Stomach (tissue), 9 donors: ENCODE data around the gene STT3A. TPM values are rescaled to one million over a fixed set of nuclear protein-coding genes. Genes with fewer than 3 reads are reported as not detected.

Experiments used
- DNase-seq, 2 donors: peaks; one replicate each; pipeline versions ENCODE4 v3.0.0 to v3.0.0-alpha.2; 2013 to 2019
- H3K27ac ChIP-seq, 5 donors: fragments of 200-600 bp in 4 of 5; sonication (generic) in 4 of 5; one replicate each; pipeline ENCODE4 v1.5.1; 2013 to 2019; ENCODE audit warnings: mild to moderate bottlenecking in 1 of 5, moderate library complexity in 1 of 5
- H3K27me3 ChIP-seq, 3 donors: fragments of 200-600 bp; sonication (generic); one replicate each; pipeline ENCODE4 v1.5.1; 2017 to 2019; ENCODE audit warnings: mixed run types in 1 of 3
- H3K36me3 ChIP-seq, 4 donors: fragments of 200-600 bp; sonication (generic); 1 replicate in 3 of 4; 2 replicates in 1 of 4; pipeline ENCODE4 v1.5.1; 2016 to 2019
- H3K4me1 ChIP-seq, 4 donors: fragments of 200-600 bp; sonication (generic); one replicate each; pipeline ENCODE4 v1.5.1; 2016 to 2019
- H3K4me3 ChIP-seq, 4 donors: fragments of 200-600 bp; sonication (generic) in 3 of 4; one replicate each; pipeline ENCODE4 v1.5.1; 2016 to 2019; ENCODE audit warnings: mild to moderate bottlenecking in 1 of 4
- H3K9me3 ChIP-seq, 4 donors: fragments of 200-600 bp; sonication (generic); one replicate each; pipeline ENCODE4 v1.5.1; 2016 to 2019
- CTCF ChIP-seq, 7 experiments: fragments of 450-650 bp in 4 of 7; fragments of 200-600 bp in 3 of 7; sonication (generic) in 3 of 7; IDR thresholded peaks; one replicate each; pipeline ENCODE4 v1.5.1; 2016 to 2019; ENCODE audit warnings: antibody characterized with exemption in 7 of 7, control low read depth in 2 of 7, mild to moderate bottlenecking in 1 of 7
- EP300 ChIP-seq: sonication (generic); formaldehyde crosslinking; IDR thresholded peaks from one replicate; pipeline ENCODE4 v1.6.1; 2017; ENCODE audit warnings: antibody characterized with exemption
- POLR2A ChIP-seq, 4 donors: fragments of 450-650 bp; IDR thresholded peaks; one replicate each; pipeline ENCODE4 v1.6.1; 2016; ENCODE audit warnings: antibody characterized with exemption in 4 of 4, control low read depth in 2 of 4, mild to moderate bottlenecking in 1 of 4, moderate library complexity in 1 of 4
- POLR2AphosphoS5 ChIP-seq, 3 donors: sonication (generic); formaldehyde crosslinking; IDR thresholded peaks; one replicate each; pipeline ENCODE4 v1.6.1; 2016; ENCODE audit warnings: antibody characterized with exemption in 3 of 3
- WGBS, 5 donors: extraction: QIAGEN DNeasy Blood & Tissue Kit in 3 of 5; methylation state at CpG; one replicate each; pipeline versions ENCODE4 v1.1.5 to v1.1.7; 2013 to 2018; 5-methylcytosine and 5-hydroxymethylcytosine counted together
- intact Hi-C: fragments of 100-400 bp; cut with DNase I; formaldehyde crosslinking; loops from one replicate; pipeline ENCODE4 v1.15.1; 2023; ENCODE audit warnings: low total_unique reads
- polyA plus RNA-seq, 3 donors: library from polyadenylated mRNA; stranded (reverse); fragments of 200-250 nt; gene quantifications; one replicate each; pipeline ENCODE4 v1.2.3, GENCODE V29; 2013
- total RNA-seq, 5 donors: library from RNA; depleted of rRNA; stranded (reverse); fragments of >200 nt; gene quantifications; one replicate each; pipeline versions ENCODE4 v1.1.0 to v1.2.3, GENCODE V29; 2014 to 2016
- donor health status: healthy with polysubstance abuse.
- donor health status: Bipolar disorder and iron deficiency.
- donor health status: healthy.

STT3A gene
- total and polyA plus RNA-seq, 8 donors: 19.4 to 113 (median 34.9) TPM

GRCh38 chr11:125552927-125553326 lies 39.7 kb upstream of the STT3A start:
- peaks cover 14 to 38% (median 27%) of the 10 kb centered on the region in 4 donors for H3K9me3 ChIP-seq
- intact Hi-C loops: no loop called here
- DNase-seq: no peak
- H3K4me3 ChIP-seq: no peak overlapping the region
- H3K36me3 ChIP-seq: no peaks in the 10 kb centered on the region
- no peaks in the 10 kb centered on the region for H3K4me1 ChIP-seq
- no peaks in the 10 kb centered on the region for H3K27me3 ChIP-seq
- TF ChIP-seq POLR2A (IDR thresholded peaks at IDR 0.05) (no peak), EP300 (no peak), POLR2AphosphoS5 (IDR thresholded peaks at IDR 0.05) (no peak), CTCF (IDR thresholded peaks at IDR 0.05) (no peak)
- H3K27ac ChIP-seq: no peak overlapping the region
- 94 to 97% (median 95%) methylated on average over 2 of the region's 2 CpGs for WGBS, 5 donors

- DNase-seq: no peak
- Histone ChIP-seq H3K4me3 (no peak overlapping the region), H3K9me3 (peaks cover 14 to 38% (median 27%) of the 10 kb centered on the region in 4 donors), H3K4me1 (no peaks in the 10 kb centered on the region), H3K27me3 (no peaks in the 10 kb centered on the region), H3K36me3 (no peaks in the 10 kb centered on the region), H3K27ac (no peak overlapping the region)
- TF ChIP-seq POLR2A (IDR thresholded peaks at IDR 0.05) (no peak), EP300 (no peak), POLR2AphosphoS5 (IDR thresholded peaks at IDR 0.05) (no peak), CTCF (IDR thresholded peaks at IDR 0.05) (no peak)
- intact Hi-C loops: no loop called here
- 83 to 96% (median 90%) methylated on average over 1 of the region's 1 CpG for WGBS, 5 donors
Observed at GRCh38 chr11:125553357-125553756, 39.3 kb upstream of the STT3A start.

- Histone ChIP-seq H3K36me3 (no peaks in the 10 kb centered on the region), H3K4me1 (no peaks in the 10 kb centered on the region), H3K4me3 (no peak overlapping the region), H3K27ac (no peak overlapping the region), H3K9me3 (peaks cover 14 to 38% (median 27%) of the 10 kb centered on the region in 4 donors), H3K27me3 (no peaks in the 10 kb centered on the region)
- TF ChIP-seq EP300: no peak
- no peak for TF ChIP-seq CTCF (IDR thresholded peaks at IDR 0.05)
- TF ChIP-seq POLR2AphosphoS5 (IDR thresholded peaks at IDR 0.05): no peak
- TF ChIP-seq POLR2A (IDR thresholded peaks at IDR 0.05): no peak
- 74 to 93% (median 85%) methylated on average over 3 of the region's 3 CpGs for WGBS, 5 donors
- intact Hi-C loops: no loop called here
- DNase-seq: no peak
Observed at GRCh38 chr11:125554038-125554437, 38.6 kb upstream of the STT3A start.

- 72 to 93% (median 84%) methylated on average over 3 of the region's 3 CpGs for WGBS, 5 donors
- Histone ChIP-seq H3K36me3 (no peaks in the 10 kb centered on the region), H3K4me1 (no peaks in the 10 kb centered on the region), H3K9me3 (peaks cover 0 to 5% (median under 1%) of the 10 kb centered on the region in 4 donors), H3K27ac (no peak overlapping the region), H3K27me3 (no peaks in the 10 kb centered on the region), H3K4me3 (no peak overlapping the region)
- intact Hi-C loops: no loop called here
- no peak for DNase-seq
- TF ChIP-seq POLR2A (IDR thresholded peaks at IDR 0.05) (no peak), POLR2AphosphoS5 (IDR thresholded peaks at IDR 0.05) (no peak), CTCF (IDR thresholded peaks at IDR 0.05) (no peak), EP300 (no peak)
Observed at GRCh38 chr11:125559888-125560287, 32.8 kb upstream of the STT3A start.
